Measurements from ENCODE around the gene TGFBR1. TPM values are rescaled to one million over a fixed set of nuclear protein-coding genes. Genes with fewer than 3 reads are reported as not detected.

TGFBR1 gene
- total RNA-seq: 10 to 100 TPM; 57.4 to 58.5 TPM

GRCh38 chr9:99104459-99105151 lies at the start of gene TGFBR1:
TGFBR1 (plus strand) TSS chr9:99105113; CDS start chr9:99105206, 93 bp downstream.
- CTCF ChIA-PET: interaction anchor here (0.8 to 6.1 kb wide), 22 partner anchors 9 to 129 kb away, joined by 3 to 57 read pairs (median 5); no protein-coding TSS in a partner anchor
- Mint-ChIP-seq H3K27me3 (no peaks in the 10 kb centered on the region), H3K9me3 (peaks cover 8% of the 10 kb centered on the region), H3K36me3 (ENCODE audit: low read depth) (peaks cover 41% of the 10 kb centered on the region), H3K27ac (peak within 1 kb of the TSS; percentile 93), H3K4me3 (peak within 1 kb of the TSS; percentile 85), H3K4me1 (peaks cover 73% of the 10 kb centered on the region)
- peak; percentile 96 for DNase-seq
- POLR2A ChIA-PET: interaction anchor here (0.7 to 8.3 kb wide), 24 partner anchors 9 to 255 kb away, joined by 3 to 166 read pairs (median 6); no protein-coding TSS in a partner anchor

GRCh38 chr9:99055384-99055783 lies 49.5 kb upstream of the TGFBR1 start:
- Mint-ChIP-seq H3K4me1 (peaks cover 75% of the 10 kb centered on the region), H3K4me3 (no peak overlapping the region), H3K9me3 (peaks cover 4% of the 10 kb centered on the region), H3K27ac (no peak overlapping the region), H3K36me3 (ENCODE audit: low read depth) (peaks cover 15% of the 10 kb centered on the region), H3K27me3 (no peaks in the 10 kb centered on the region)
- ChIA-PET POLR2A (interaction anchor here (0.8 to 5.9 kb wide), 7 partner anchors 14 to 61 kb away, joined by 3 to 53 read pairs (median 4); partner anchors contain the start of gene TGFBR1), CTCF (interaction anchor here (1.0 to 1.4 kb wide), 4 partner anchors 10 to 207 kb away, joined by 3 read pairs; partner anchors contain the start of gene TGFBR1)
- no peak for DNase-seq

- POLR2A ChIA-PET: interaction anchor here (0.8 to 5.9 kb wide), 4 partner anchors 13 to 49 kb away, joined by 3 to 53 read pairs (median 4); partner anchors contain the start of gene TGFBR1
These were observed 48.7 kb upstream of the TGFBR1 start for GRCh38 chr9:99056186-99056585.

GRCh38 chr9:99056886-99057664 lies 47.8 kb upstream of the TGFBR1 start:
- Mint-ChIP-seq H3K36me3 (ENCODE audit: low read depth) (peaks cover 15% of the 10 kb centered on the region), H3K4me1 (peaks cover 74% of the 10 kb centered on the region), H3K4me3 (peak overlapping the region; percentile 72), H3K27ac (peak overlapping the region; percentile 97), H3K27me3 (peaks cover under 1% of the 10 kb centered on the region), H3K9me3 (peaks cover 4% of the 10 kb centered on the region)
- DNase-seq: peak; percentile 42
- ChIA-PET POLR2A (interaction anchor here (0.8 to 5.9 kb wide), 24 partner anchors 9 to 126 kb away, joined by 3 to 132 read pairs (median 7); partner anchors contain the start of gene TGFBR1), CTCF (interaction anchor here (1.0 to 3.8 kb wide), 10 partner anchors 12 to 56 kb away, joined by 3 to 41 read pairs (median 8); partner anchors contain the start of gene TGFBR1)

More at GRCh38 chr9:99056186-99056585, 48.7 kb upstream of the TGFBR1 start:
- Mint-ChIP-seq H3K27ac (peak overlapping the region; percentile 23), H3K9me3 (peaks cover 4% of the 10 kb centered on the region), H3K27me3 (no peaks in the 10 kb centered on the region), H3K4me1 (peaks cover 77% of the 10 kb centered on the region), H3K4me3 (no peak overlapping the region), H3K36me3 (ENCODE audit: low read depth) (peaks cover 15% of the 10 kb centered on the region)
- CTCF ChIA-PET: interaction anchor here (1.0 kb wide), 1 partner anchor 49 kb away, joined by 3 read pairs; the partner anchor contains the start of gene TGFBR1
- no peak for DNase-seq

GRCh38 chr9:99057665-99058625 lies 47.0 kb upstream of the TGFBR1 start:
- peaks cover 3% of the 10 kb centered on the region for H3K27me3 Mint-ChIP-seq
- peak overlapping the region; percentile 97 for H3K27ac Mint-ChIP-seq
- H3K36me3 Mint-ChIP-seq (ENCODE audit: low read depth): peaks cover 15% of the 10 kb centered on the region
- ChIA-PET CTCF (interaction anchor here (0.8 to 3.8 kb wide), 14 partner anchors 13 to 164 kb away, joined by 3 to 41 read pairs (median 5); partner anchors contain the start of genes SEC61B and TGFBR1), POLR2A (interaction anchor here (0.7 to 5.6 kb wide), 32 partner anchors 9 to 1425 kb away, joined by 3 to 132 read pairs (median 6); partner anchors contain the start of genes ALG2, TGFBR1 and TSTD2)
- peak; percentile 92 for DNase-seq
- peaks cover 4% of the 10 kb centered on the region for H3K9me3 Mint-ChIP-seq
- peak overlapping the region; percentile 72 for H3K4me3 Mint-ChIP-seq
- H3K4me1 Mint-ChIP-seq: peaks cover 65% of the 10 kb centered on the region

- peaks cover 3% of the 10 kb centered on the region for H3K27me3 Mint-ChIP-seq
- peaks cover 15% of the 10 kb centered on the region for H3K36me3 Mint-ChIP-seq (ENCODE audit: low read depth)
- DNase-seq: peak; percentile 47
- H3K4me1 Mint-ChIP-seq: peaks cover 61% of the 10 kb centered on the region
- peak overlapping the region; percentile 97 for H3K27ac Mint-ChIP-seq
- H3K4me3 Mint-ChIP-seq: peak overlapping the region; percentile 25
- peaks cover 4% of the 10 kb centered on the region for H3K9me3 Mint-ChIP-seq
- POLR2A ChIA-PET: interaction anchor here (0.6 to 5.6 kb wide), 25 partner anchors 7 to 1031 kb away, joined by 3 to 132 read pairs (median 6); partner anchors contain the start of gene TGFBR1
- CTCF ChIA-PET: interaction anchor here (0.7 to 3.8 kb wide), 14 partner anchors 9 to 163 kb away, joined by 3 to 41 read pairs (median 5); partner anchors contain the start of genes SEC61B and TGFBR1
These were observed 45.7 kb upstream of the TGFBR1 start for GRCh38 chr9:99058964-99059921.

- ChIA-PET POLR2A (interaction anchor here (2.1 to 5.6 kb wide), 2 partner anchors 8 to 44 kb away, joined by 8 to 108 read pairs; partner anchors contain the start of gene TGFBR1), CTCF (interaction anchor here (1.4 to 3.8 kb wide), 5 partner anchors 15 to 212 kb away, joined by 5 to 41 read pairs (median 28); partner anchors contain the start of gene TGFBR1)
- no peak for DNase-seq
- peaks cover 12% of the 10 kb centered on the region for H3K36me3 Mint-ChIP-seq (ENCODE audit: low read depth)
- H3K27ac Mint-ChIP-seq: no peak overlapping the region
- H3K4me3 Mint-ChIP-seq: no peak overlapping the region
- peaks cover 58% of the 10 kb centered on the region for H3K4me1 Mint-ChIP-seq
- peaks cover under 1% of the 10 kb centered on the region for H3K9me3 Mint-ChIP-seq
- H3K27me3 Mint-ChIP-seq: peaks cover 3% of the 10 kb centered on the region
These were observed 44.3 kb upstream of the TGFBR1 start for GRCh38 chr9:99060621-99061020.

- DNase-seq: no peak
- Mint-ChIP-seq H3K4me3 (no peak overlapping the region), H3K27me3 (peaks cover 3% of the 10 kb centered on the region), H3K4me1 (peaks cover 40% of the 10 kb centered on the region), H3K36me3 (ENCODE audit: low read depth) (peaks cover 4% of the 10 kb centered on the region), H3K9me3 (no peaks in the 10 kb centered on the region), H3K27ac (no peak overlapping the region)
- CTCF ChIA-PET: no interaction called here
- POLR2A ChIA-PET: interaction anchor here (5.6 kb wide), 1 partner anchor 42 kb away, joined by 108 read pairs; the partner anchor contains the start of gene TGFBR1
These were observed 42.4 kb upstream of the TGFBR1 start for GRCh38 chr9:99062549-99062948.

- POLR2A ChIA-PET: interaction anchor here (0.6 to 1.2 kb wide), 3 partner anchors 32 to 50 kb away, joined by 3 read pairs; partner anchors contain the start of gene TGFBR1
- no peak for DNase-seq
- Mint-ChIP-seq H3K4me3 (no peak overlapping the region), H3K27ac (no peak overlapping the region), H3K27me3 (peaks cover 3% of the 10 kb centered on the region), H3K9me3 (no peaks in the 10 kb centered on the region), H3K4me1 (peaks cover 32% of the 10 kb centered on the region), H3K36me3 (ENCODE audit: low read depth) (peaks cover 6% of the 10 kb centered on the region)
- CTCF ChIA-PET: no interaction called here
These were observed 41.4 kb upstream of the TGFBR1 start for GRCh38 chr9:99063522-99063921.

GRCh38 chr9:99066571-99066970 lies 38.3 kb upstream of the TGFBR1 start:
- Mint-ChIP-seq H3K27me3 (peaks cover 3% of the 10 kb centered on the region), H3K27ac (no peak overlapping the region), H3K4me1 (peaks cover 37% of the 10 kb centered on the region), H3K36me3 (ENCODE audit: low read depth) (peaks cover 16% of the 10 kb centered on the region), H3K9me3 (no peaks in the 10 kb centered on the region), H3K4me3 (no peak overlapping the region)
- no peak for DNase-seq
- POLR2A ChIA-PET: interaction anchor here (1.1 to 2.1 kb wide), 2 partner anchors 8 to 39 kb away, joined by 3 to 8 read pairs; partner anchors contain the start of gene TGFBR1
- CTCF ChIA-PET: interaction anchor here (0.6 to 1.1 kb wide), 5 partner anchors 8 to 748 kb away, joined by 3 to 5 read pairs (median 4); no protein-coding TSS in a partner anchor

Measured in activated CD4-positive, alpha-beta memory T cell treated with anti-CD3 and anti-CD28 coated beads, Interleukin-2, amount 10 ng/mL, durations not matched to agents 7 days and 5 days (primary cell).